Endothelial cell of umbilical vein (primary cell): ENCODE data around the gene DPY19L3.

Experiments
- CTCF ChIP-seq, 2 donors: IDR thresholded peaks; 1 replicate in 1 of 2; 2 replicates in 1 of 2; pipeline ENCODE4 v1.5.1; 2011; ENCODE audit warnings: low read length in 2 of 2, mild to moderate bottlenecking in 2 of 2, moderate library complexity in 2 of 2, control low read depth in 1 of 2, inconsistent platforms in 1 of 2, low read depth in 1 of 2; ENCODE audit not compliant: insufficient read depth in 1 of 2; ENCODE audit errors: extremely low read depth in 1 of 2
- EZH2 ChIP-seq: IDR thresholded peaks from 2 replicates; pipeline ENCODE4 v1.6.1; 2012; ENCODE audit warnings: borderline replicate concordance, low read depth, mild to moderate bottlenecking, moderate library complexity, low read length, inconsistent platforms; ENCODE audit not compliant: severe bottlenecking
- FOS ChIP-seq: IDR thresholded peaks from 2 replicates; pipeline ENCODE4 v1.6.1; 2011; ENCODE audit warnings: mild to moderate bottlenecking, low read length, moderate library complexity, borderline replicate concordance; ENCODE audit not compliant: insufficient read depth
- GATA2 ChIP-seq: IDR thresholded peaks from 2 replicates; pipeline ENCODE4 v1.7.0; 2011; ENCODE audit warnings: low read depth, mild to moderate bottlenecking, moderate library complexity, mixed read lengths, low read length; ENCODE audit not compliant: insufficient read length, insufficient read depth
- JUN ChIP-seq: IDR thresholded peaks from 2 replicates; pipeline ENCODE4 v1.6.1; 2011; ENCODE audit warnings: borderline replicate concordance, low read depth; ENCODE audit not compliant: insufficient read length, insufficient read depth
- MAX ChIP-seq: IDR thresholded peaks from 2 replicates; pipeline ENCODE4 v1.6.1; 2011; ENCODE audit not compliant: insufficient read depth, insufficient read length
- POLR2A ChIP-seq: IDR thresholded peaks from 2 replicates; pipeline ENCODE4 v1.6.1; 2012; ENCODE audit warnings: low read depth, mild to moderate bottlenecking, control low read depth, low read length

GRCh38 chr19:32418155-32418554 lies 12.6 kb downstream of the DPY19L3 start:
- TF ChIP-seq MAX (no peak), POLR2A (no peak), GATA2 (no peak), CTCF (IDR thresholded peaks at IDR 0.05; ENCODE audit: extremely low read depth in 1 of 2, insufficient read depth in 1 of 2, low read depth in 1 of 2, low read length in 2 of 2) (no peak), JUN (no peak), EZH2 (no peak), FOS (no peak)
